Measurements from ENCODE around the gene MAP2K5. TPM values are rescaled to one million over a fixed set of nuclear protein-coding genes. Genes with fewer than 3 reads are reported as not detected.

Gene MAP2K5
- total RNA-seq, 1 donor from 2014 or later = 1.1 TPM

GRCh38 chr15:67554580-67554979 is 12.1 kb downstream of the MAP2K5 start:
- Histone ChIP-seq H3K27ac (no peak overlapping the region), H3K9me3 (no peaks in the 10 kb centered on the region), H3K4me3 (no peak overlapping the region), H3K4me1 (no peaks in the 10 kb centered on the region), H3K27me3 (no peaks in the 10 kb centered on the region), H3K36me3 (peaks cover 4 to 38% of the 10 kb centered on the region in 2 donors)
- TF ChIP-seq, protein P1, sequence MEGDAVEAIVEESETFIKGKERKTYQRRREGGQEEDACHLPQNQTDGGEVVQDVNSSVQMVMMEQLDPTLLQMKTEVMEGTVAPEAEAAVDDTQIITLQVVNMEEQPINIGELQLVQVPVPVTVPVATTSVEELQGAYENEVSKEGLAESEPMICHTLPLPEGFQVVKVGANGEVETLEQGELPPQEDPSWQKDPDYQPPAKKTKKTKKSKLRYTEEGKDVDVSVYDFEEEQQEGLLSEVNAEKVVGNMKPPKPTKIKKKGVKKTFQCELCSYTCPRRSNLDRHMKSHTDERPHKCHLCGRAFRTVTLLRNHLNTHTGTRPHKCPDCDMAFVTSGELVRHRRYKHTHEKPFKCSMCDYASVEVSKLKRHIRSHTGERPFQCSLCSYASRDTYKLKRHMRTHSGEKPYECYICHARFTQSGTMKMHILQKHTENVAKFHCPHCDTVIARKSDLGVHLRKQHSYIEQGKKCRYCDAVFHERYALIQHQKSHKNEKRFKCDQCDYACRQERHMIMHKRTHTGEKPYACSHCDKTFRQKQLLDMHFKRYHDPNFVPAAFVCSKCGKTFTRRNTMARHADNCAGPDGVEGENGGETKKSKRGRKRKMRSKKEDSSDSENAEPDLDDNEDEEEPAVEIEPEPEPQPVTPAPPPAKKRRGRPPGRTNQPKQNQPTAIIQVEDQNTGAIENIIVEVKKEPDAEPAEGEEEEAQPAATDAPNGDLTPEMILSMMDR (IDR thresholded peaks at IDR 0.05) = no peak
- intact Hi-C loops (cut with DNase I) = no loop called here
- DNase-seq (ENCODE audit: low spot score in 2 of 2) = no peak

- no peaks in the 10 kb centered on the region for H3K4me1 ChIP-seq
- TF ChIP-seq, protein P1 (IDR thresholded peaks at IDR 0.05) = no peak
- H3K27ac ChIP-seq = no peak overlapping the region
- no peaks in the 10 kb centered on the region for H3K9me3 ChIP-seq
- no peak for DNase-seq (ENCODE audit: low spot score in 2 of 2)
- no peak overlapping the region for H3K4me3 ChIP-seq
- H3K36me3 ChIP-seq = peaks cover 0 to 27% of the 10 kb centered on the region in 2 donors
- intact Hi-C loops (cut with DNase I) = no loop called here
- no peaks in the 10 kb centered on the region for H3K27me3 ChIP-seq
These were observed 14.6 kb downstream of the MAP2K5 start for GRCh38 chr15:67556976-67557570.

DNA sequence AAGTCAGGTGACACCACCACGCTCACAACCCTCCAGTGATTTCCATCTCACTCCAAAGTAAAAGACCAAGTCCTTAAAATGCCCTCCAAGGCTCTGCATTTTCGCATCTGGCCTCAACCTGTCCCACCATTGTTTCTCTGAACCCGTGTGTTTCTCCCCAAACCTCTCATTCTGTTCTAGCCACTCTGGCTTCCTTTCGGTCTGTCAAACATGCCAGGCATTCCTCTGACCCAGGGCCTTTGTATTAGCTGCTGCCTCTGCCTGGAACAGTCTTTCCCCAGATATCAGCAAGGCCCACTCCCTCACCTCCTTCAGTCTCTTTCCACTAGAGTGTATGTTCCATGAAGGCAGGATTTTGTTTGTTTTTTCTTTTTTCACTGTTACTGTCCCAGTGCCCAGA is 16.0 kb downstream of the MAP2K5 start:
- Histone ChIP-seq H3K36me3 (peaks cover 0 to 20% of the 10 kb centered on the region in 2 donors), H3K4me3 (no peak overlapping the region), H3K27me3 (no peaks in the 10 kb centered on the region), H3K27ac (no peak overlapping the region), H3K4me1 (no peaks in the 10 kb centered on the region), H3K9me3 (no peaks in the 10 kb centered on the region)
- TF ChIP-seq, protein P1 (IDR thresholded peaks at IDR 0.05) = no peak
- DNase-seq (ENCODE audit: low spot score in 2 of 2) = no peak
- intact Hi-C loops (cut with DNase I) = no loop called here

DNA sequence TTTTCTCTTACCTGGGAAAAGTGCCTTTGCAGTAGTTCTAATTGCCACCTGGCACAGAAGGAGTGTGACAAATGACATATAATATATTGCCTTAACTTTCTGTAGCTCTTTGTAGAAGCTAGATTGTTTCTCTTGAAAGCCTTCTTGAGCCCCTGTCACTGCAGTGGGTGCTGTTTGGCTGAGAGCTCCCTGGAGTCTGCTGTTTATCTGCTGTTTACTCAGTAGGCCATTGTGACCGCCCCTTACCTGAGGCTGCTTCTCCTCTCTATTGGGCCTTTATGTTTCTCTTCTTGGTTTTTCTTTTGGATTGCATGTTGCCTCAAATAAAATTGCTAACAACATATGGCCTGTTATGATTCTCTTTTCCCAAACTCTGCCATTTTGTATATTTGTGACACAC is 16.7 kb downstream of the MAP2K5 start:
- DNase-seq (ENCODE audit: low spot score in 2 of 2) = no peak
- TF ChIP-seq, protein P1 (IDR thresholded peaks at IDR 0.05) = no peak
- intact Hi-C loops (cut with DNase I) = no loop called here
- H3K27me3 ChIP-seq = no peaks in the 10 kb centered on the region
- peaks cover 0 to 20% of the 10 kb centered on the region in 2 donors for H3K36me3 ChIP-seq
- H3K4me1 ChIP-seq = no peaks in the 10 kb centered on the region
- no peak overlapping the region for H3K4me3 ChIP-seq
- H3K9me3 ChIP-seq = no peaks in the 10 kb centered on the region
- no peak overlapping the region for H3K27ac ChIP-seq

DNA sequence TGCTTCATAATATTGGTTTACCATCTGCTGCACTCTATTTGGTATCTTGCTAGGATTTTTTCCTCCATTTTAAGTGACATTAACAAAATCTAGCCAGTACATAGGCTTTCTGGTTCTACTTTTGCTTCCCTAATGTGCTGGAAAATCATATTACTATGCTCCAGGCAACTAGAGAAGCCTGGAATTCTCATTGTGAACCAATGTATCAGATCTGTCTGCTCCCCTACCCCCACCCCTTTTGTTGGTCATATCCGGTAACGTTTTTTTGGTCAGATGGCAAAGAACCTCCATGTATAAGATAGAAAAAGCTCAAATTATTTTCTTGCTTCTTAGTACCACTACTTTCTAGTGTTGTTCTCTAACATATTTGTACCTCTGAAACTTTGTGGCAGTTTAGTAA is 17.1 kb downstream of the MAP2K5 start:
- intact Hi-C loops (cut with DNase I) = no loop called here
- Histone ChIP-seq H3K4me1 (no peaks in the 10 kb centered on the region), H3K36me3 (peaks cover 0 to 20% of the 10 kb centered on the region in 2 donors), H3K4me3 (no peak overlapping the region), H3K27ac (no peak overlapping the region), H3K27me3 (no peaks in the 10 kb centered on the region), H3K9me3 (no peaks in the 10 kb centered on the region)
- TF ChIP-seq, protein P1 (IDR thresholded peaks at IDR 0.05) = no peak
- DNase-seq (ENCODE audit: low spot score in 2 of 2) = no peak

DNA sequence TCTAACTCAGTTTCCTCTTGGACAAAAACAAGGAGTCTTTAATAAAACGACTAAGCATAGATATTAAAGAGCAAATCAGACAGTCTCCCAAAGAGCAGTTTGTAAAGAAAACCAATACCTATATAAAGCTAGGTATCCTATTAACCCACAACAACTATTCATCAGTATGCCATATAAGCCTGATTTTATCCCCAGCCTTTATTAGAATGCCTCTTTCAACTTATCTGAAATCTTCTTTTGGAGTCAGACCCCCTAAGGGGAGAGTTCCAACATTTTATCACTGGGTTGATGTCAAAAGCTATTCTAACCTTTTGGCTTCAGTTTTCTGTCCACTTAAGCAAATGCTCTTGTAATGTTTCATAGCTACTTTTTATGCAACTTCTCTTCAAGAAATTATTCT is 17.8 kb downstream of the MAP2K5 start:
- H3K27me3 ChIP-seq = no peaks in the 10 kb centered on the region
- H3K9me3 ChIP-seq = no peaks in the 10 kb centered on the region
- TF ChIP-seq, protein P1 (IDR thresholded peaks at IDR 0.05) = no peak
- H3K36me3 ChIP-seq = peaks cover 0 to 20% of the 10 kb centered on the region in 2 donors
- no peak overlapping the region for H3K4me3 ChIP-seq
- no peak for DNase-seq (ENCODE audit: low spot score in 2 of 2)
- intact Hi-C loops (cut with DNase I) = no loop called here
- H3K27ac ChIP-seq = no peak overlapping the region
- no peaks in the 10 kb centered on the region for H3K4me1 ChIP-seq

Measured in ascending aorta (tissue), 2 donors.